Retinal pigment epithelial cell (primary cell): ENCODE results near the gene PXT1.

Source experiments
- DNase-seq: peaks from one replicate; pipeline ENCODE4 v3.0.0-alpha.2; 2010; ENCODE audit warnings: low read depth
- H3K4me3 ChIP-seq: 2 replicates; pipeline ENCODE4 v1.5.1; 2011; ENCODE audit warnings: mild to moderate bottlenecking, low read length, control low read depth, moderate library complexity
- CTCF ChIP-seq: conservative IDR thresholded peaks from 2 replicates; pipeline ENCODE4 v1.5.1; 2011; ENCODE audit warnings: low read depth, low read length, control low read depth, inconsistent platforms

The PXT1 gene

GRCh38 chr6:36362551-36363370 is 79.9 kb downstream of the PXT1 start:
- no peak for TF ChIP-seq CTCF

GRCh38 chr6:36361071-36361470 is 81.6 kb downstream of the PXT1 start:
- H3K4me3 ChIP-seq: no peak overlapping the region

More at GRCh38 chr6:36362551-36363370, 79.9 kb downstream of the PXT1 start:
- DNase-seq: no peak
- no peak overlapping the region for H3K4me3 ChIP-seq

GRCh38 chr6:36360241-36361054 is 82.2 kb downstream of the PXT1 start:
- no peak overlapping the region for H3K4me3 ChIP-seq
- peak; percentile 82 for TF ChIP-seq CTCF
- no peak for DNase-seq

More at GRCh38 chr6:36361071-36361470, 81.6 kb downstream of the PXT1 start:
- no peak for DNase-seq
- TF ChIP-seq CTCF: no peak

GRCh38 chr6:36358226-36358915 is 84.3 kb downstream of the PXT1 start:
- TF ChIP-seq CTCF: no peak

GRCh38 chr6:36357872-36358225 is 84.8 kb downstream of the PXT1 start:
- TF ChIP-seq CTCF: no peak
- no peak overlapping the region for H3K4me3 ChIP-seq
- DNase-seq: no peak

More at GRCh38 chr6:36358226-36358915, 84.3 kb downstream of the PXT1 start:
- no peak overlapping the region for H3K4me3 ChIP-seq
- peak; percentile 54 for DNase-seq

- no peak overlapping the region for H3K4me3 ChIP-seq
- no peak for TF ChIP-seq CTCF
- DNase-seq: no peak
Observed at GRCh38 chr6:36355819-36356218, 86.8 kb downstream of the PXT1 start.
